ENCODE data around the gene ALOX15B. TPM values are rescaled to one million over a fixed set of nuclear protein-coding genes. Genes with fewer than 3 reads are reported as not detected.

The ALOX15B gene
- total and polyA plus RNA-seq, 9 of the 15 experiments (the other 6 are each of a cell fraction or from before 2014, with no cell fraction given), result 0.04 TPM; not detected in 8

DNA sequence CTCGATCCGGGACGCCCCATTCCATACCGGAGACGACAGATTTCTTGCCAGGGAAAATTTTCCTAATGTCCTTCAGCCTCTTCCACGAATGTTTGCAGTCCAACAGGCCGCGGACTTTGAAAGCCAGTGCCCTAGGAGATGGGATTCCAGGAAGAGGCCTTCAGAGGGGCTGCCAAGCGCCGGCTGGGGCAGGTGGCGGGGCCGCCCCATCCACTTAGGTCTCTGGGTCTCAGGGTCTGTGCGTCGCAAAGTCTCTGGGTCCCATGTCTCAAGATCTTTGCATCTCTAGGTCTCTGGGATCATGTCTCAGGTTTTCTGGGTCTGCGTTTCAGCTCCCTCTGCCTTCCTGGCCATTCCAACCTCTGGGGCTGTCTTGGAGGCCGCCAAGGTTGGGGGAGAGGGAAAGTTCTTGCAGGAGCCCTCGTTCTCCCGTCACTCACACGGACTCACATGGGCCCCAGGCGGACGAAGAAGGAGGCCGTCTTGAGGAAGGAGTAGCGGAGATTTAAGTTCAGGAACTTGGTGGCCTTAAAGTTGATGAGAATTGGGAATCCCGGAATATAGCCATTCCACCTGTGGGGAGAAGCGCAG lies 41.4 kb downstream of the ALOX15B start:
- intact Hi-C loops (cut with micrococcal nuclease), result loop anchor here (2.0 kb wide), 1 partner anchor 38 kb away; the partner anchor contains the start of gene ALOXE3
- TF ChIP-seq, protein P1, sequence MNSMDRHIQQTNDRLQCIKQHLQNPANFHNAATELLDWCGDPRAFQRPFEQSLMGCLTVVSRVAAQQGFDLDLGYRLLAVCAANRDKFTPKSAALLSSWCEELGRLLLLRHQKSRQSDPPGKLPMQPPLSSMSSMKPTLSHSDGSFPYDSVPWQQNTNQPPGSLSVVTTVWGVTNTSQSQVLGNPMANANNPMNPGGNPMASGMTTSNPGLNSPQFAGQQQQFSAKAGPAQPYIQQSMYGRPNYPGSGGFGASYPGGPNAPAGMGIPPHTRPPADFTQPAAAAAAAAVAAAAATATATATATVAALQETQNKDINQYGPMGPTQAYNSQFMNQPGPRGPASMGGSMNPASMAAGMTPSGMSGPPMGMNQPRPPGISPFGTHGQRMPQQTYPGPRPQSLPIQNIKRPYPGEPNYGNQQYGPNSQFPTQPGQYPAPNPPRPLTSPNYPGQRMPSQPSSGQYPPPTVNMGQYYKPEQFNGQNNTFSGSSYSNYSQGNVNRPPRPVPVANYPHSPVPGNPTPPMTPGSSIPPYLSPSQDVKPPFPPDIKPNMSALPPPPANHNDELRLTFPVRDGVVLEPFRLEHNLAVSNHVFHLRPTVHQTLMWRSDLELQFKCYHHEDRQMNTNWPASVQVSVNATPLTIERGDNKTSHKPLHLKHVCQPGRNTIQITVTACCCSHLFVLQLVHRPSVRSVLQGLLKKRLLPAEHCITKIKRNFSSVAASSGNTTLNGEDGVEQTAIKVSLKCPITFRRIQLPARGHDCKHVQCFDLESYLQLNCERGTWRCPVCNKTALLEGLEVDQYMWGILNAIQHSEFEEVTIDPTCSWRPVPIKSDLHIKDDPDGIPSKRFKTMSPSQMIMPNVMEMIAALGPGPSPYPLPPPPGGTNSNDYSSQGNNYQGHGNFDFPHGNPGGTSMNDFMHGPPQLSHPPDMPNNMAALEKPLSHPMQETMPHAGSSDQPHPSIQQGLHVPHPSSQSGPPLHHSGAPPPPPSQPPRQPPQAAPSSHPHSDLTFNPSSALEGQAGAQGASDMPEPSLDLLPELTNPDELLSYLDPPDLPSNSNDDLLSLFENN (IDR thresholded peaks at IDR 0.05; ENCODE audit: low read depth in 2 of 2, low read length in 2 of 2), result no peak
- TF ChIP-seq ZBTB7A (IDR thresholded peaks at IDR 0.05; ENCODE audit: borderline replicate concordance, control insufficient read depth, low read depth, low read length) (0 out of 2 replicates have a peak, but pooled peaks have one; percentile 6), RAD21 (CRISPR knock-in tag; conservative IDR thresholded peaks at IDR 0.05 in 1 of 2, IDR thresholded peaks at IDR 0.05 in 1 of 2) (0 out of 4 replicates have a peak, but pooled peaks of 1 of the 2 experiments have one; percentile 4)
- TF ChIP-seq, protein P2, sequence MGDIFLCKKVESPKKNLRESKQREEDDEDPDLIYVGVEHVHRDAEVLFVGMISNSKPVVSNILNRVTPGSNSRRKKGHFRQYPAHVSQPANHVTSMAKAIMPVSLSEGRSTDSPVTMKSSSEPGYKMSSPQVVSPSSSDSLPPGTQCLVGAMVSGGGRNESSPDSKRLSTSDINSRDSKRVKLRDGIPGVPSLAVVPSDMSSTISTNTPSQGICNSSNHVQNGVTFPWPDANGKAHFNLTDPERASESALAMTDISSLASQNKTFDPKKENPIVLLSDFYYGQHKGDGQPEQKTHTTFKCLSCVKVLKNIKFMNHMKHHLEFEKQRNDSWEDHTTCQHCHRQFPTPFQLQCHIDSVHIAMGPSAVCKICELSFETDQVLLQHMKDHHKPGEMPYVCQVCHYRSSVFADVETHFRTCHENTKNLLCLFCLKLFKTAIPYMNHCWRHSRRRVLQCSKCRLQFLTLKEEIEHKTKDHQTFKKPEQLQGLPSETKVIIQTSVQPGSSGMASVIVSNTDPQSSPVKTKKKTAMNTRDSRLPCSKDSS (IDR thresholded peaks at IDR 0.05; ENCODE audit: low read depth, partially characterized antibody), result no peak
- TF ChIP-seq, protein P3, sequence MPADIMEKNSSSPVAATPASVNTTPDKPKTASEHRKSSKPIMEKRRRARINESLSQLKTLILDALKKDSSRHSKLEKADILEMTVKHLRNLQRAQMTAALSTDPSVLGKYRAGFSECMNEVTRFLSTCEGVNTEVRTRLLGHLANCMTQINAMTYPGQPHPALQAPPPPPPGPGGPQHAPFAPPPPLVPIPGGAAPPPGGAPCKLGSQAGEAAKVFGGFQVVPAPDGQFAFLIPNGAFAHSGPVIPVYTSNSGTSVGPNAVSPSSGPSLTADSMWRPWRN (IDR thresholded peaks at IDR 0.05; ENCODE audit: low read depth), result no peak
- TF ChIP-seq, protein P4, sequence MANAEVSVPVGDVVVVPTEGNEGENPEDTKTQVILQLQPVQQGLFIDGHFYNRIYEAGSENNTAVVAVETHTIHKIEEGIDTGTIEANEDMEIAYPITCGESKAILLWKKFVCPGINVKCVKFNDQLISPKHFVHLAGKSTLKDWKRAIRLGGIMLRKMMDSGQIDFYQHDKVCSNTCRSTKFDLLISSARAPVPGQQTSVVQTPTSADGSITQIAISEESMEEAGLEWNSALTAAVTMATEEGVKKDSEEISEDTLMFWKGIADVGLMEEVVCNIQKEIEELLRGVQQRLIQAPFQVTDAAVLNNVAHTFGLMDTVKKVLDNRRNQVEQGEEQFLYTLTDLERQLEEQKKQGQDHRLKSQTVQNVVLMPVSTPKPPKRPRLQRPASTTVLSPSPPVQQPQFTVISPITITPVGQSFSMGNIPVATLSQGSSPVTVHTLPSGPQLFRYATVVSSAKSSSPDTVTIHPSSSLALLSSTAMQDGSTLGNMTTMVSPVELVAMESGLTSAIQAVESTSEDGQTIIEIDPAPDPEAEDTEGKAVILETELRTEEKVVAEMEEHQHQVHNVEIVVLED (CRISPR knock-in tag; IDR thresholded peaks at IDR 0.05), result no peak
- WGBS (ENCODE audit: insufficient coverage, low coverage, missing lambda C conversion rate), result 24% methylated on average over 19 of the region's 25 CpGs
- Histone ChIP-seq H3K9ac (ENCODE audit: insufficient read depth in 1 of 2, low read depth in 2 of 2, low read length in 2 of 2) (peak overlapping the region in 1 of 2 experiments; percentile 87; a peak in 2 of 4 replicates), H3K27ac (ENCODE audit: extremely low read depth, low read depth, low read length) (no peak overlapping the region), H3K27me3 (ENCODE audit: control insufficient read depth in 2 of 2, insufficient read depth in 2 of 2, low read length in 2 of 2) (peaks cover 0 to 2% of the 10 kb centered on the region in 2 experiments; a peak in 1 of 5 replicates), H3K9me1 (ENCODE audit: control insufficient read depth, insufficient read depth, low read length) (no peaks in the 10 kb centered on the region), H3K4me3 (peak overlapping the region; percentile 12; the same call in 1 of the 2 replicates), H4K20me1 (replicated peaks; ENCODE audit: control insufficient read depth, insufficient read depth, low read length) (no peaks in the 10 kb centered on the region), H3K36me3 (ENCODE audit: control insufficient read depth, insufficient read depth, low read length) (no peaks in the 10 kb centered on the region), H3K9me3 (replicated peaks; ENCODE audit: control insufficient read depth, insufficient read depth, low read depth, low read length) (no peaks in the 10 kb centered on the region), H3K4me2 (ENCODE audit: insufficient read depth, low read length) (peak overlapping the region; percentile 72), H3K79me2 (ENCODE audit: control insufficient read depth, insufficient read depth, low read length) (no peaks in the 10 kb centered on the region), H3K4me1 (replicated peaks in 1 of 2; ENCODE audit: control insufficient read depth in 2 of 2, insufficient read depth in 2 of 2, low read length in 2 of 2) (peaks cover 10 to 22% of the 10 kb centered on the region in 2 experiments; a peak in 4 of 5 replicates), H2AFZ (ENCODE audit: low read depth, low read length) (peak overlapping the region; percentile 80; the same call in 1 of the 2 replicates)
- in situ Hi-C loops (cut with MboI), result no loop called here
- FAIRE-seq (no peak), ATAC-seq (peak; percentile 43), DNase-seq (ENCODE audit: extremely low read depth in 1 of 4, low spot score in 3 of 4) (no peak)
- no TSS peak for BruUV-seq (replicated peaks)
- CTCF ChIA-PET (ENCODE audit: low intra/inter-chr PET ratio), result interaction anchor here (0.6 to 2.4 kb wide), 4 partner anchors 18 to 1172 kb away, joined by 3 to 24 read pairs (median 6); partner anchors contain the start of gene ALOXE3
- POLR2A ChIA-PET, result no interaction called here
